ENCODE data around the gene FGF18. TPM values are rescaled to one million over a fixed set of nuclear protein-coding genes. Genes with fewer than 3 reads are reported as not detected.

The FGF18 gene
- total and polyA plus RNA-seq, 4 donors, result 0.08 TPM; not detected in 3

DNA sequence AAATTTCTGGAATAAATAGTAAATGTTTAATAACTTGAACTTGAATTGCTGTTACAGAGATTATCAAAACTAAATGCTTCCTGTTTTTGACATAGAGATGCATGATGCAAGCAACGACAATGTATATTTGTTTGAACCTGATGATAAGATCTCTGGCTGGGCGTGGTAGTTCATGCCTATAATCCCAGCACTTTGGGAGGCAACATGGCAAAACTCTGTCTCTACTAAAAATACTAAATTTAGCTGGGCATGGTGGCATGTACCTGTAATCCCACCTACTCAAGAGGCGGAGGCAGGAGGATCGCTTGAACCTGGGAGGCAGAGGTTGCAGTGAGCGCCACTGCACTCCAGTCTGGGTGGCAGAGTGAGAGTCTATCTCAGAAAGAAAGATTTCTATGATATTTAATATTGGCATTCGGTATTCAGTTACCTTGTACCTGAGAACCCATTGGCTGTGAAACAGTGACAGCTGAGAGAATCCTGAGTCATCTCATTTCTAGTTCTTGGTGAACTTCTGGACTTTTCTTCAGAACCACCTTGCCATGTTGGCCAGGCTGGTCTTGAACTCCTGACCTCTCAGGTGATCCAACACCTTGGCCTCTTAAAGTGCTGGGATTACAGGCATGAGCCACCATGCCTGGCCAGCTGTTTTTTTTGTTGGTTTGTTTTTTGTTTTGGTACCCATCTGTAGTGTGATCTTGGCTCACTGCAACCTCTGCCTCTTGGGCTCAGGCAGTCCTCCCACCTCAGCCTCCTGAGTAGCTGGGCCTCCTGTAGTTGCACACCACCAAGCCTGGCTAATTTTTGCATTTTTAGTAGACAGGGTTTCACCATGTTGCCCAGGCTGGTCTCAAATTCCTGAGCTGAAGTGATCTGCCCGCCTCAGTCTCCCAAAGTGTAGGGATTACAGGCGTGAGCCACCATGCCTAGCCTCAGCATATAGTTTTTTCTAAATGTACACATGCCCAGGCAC lies 10.0 kb upstream of the FGF18 start:
- Histone ChIP-seq H3K4me1 (ENCODE audit: control insufficient read depth in 4 of 4, insufficient read depth in 4 of 4, low read length in 3 of 4) (peaks cover 0 to 2% (median 0%) of the 10 kb centered on the region in 4 donors), H3K9me3 (ENCODE audit: control insufficient read depth in 4 of 4, low read length in 3 of 4) (no peaks in the 10 kb centered on the region), H3K36me3 (ENCODE audit: control insufficient read depth in 4 of 4, insufficient read depth in 3 of 4, low read depth in 1 of 4, low read length in 3 of 4) (peaks cover 7 to 69% (median 47%) of the 10 kb centered on the region in 4 donors), H3K9ac (ENCODE audit: low read depth in 1 of 2, low read length in 2 of 2) (no peak overlapping the region), H3K27ac (ENCODE audit: low read depth in 1 of 2, low read length in 2 of 2) (no peak overlapping the region), H3K4me3 (ENCODE audit: low read depth in 1 of 3, low read length in 3 of 3) (no peak overlapping the region), H3K27me3 (ENCODE audit: control insufficient read depth in 4 of 4, insufficient read depth in 4 of 4, low read length in 3 of 4) (no peaks in the 10 kb centered on the region)
- 93% methylated on average over 8 of the region's 8 CpGs for WGBS
- TF ChIP-seq, protein P1, sequence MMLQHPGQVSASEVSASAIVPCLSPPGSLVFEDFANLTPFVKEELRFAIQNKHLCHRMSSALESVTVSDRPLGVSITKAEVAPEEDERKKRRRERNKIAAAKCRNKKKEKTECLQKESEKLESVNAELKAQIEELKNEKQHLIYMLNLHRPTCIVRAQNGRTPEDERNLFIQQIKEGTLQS (IDR thresholded peaks at IDR 0.05), result no peak
- TF ChIP-seq, protein P2, sequence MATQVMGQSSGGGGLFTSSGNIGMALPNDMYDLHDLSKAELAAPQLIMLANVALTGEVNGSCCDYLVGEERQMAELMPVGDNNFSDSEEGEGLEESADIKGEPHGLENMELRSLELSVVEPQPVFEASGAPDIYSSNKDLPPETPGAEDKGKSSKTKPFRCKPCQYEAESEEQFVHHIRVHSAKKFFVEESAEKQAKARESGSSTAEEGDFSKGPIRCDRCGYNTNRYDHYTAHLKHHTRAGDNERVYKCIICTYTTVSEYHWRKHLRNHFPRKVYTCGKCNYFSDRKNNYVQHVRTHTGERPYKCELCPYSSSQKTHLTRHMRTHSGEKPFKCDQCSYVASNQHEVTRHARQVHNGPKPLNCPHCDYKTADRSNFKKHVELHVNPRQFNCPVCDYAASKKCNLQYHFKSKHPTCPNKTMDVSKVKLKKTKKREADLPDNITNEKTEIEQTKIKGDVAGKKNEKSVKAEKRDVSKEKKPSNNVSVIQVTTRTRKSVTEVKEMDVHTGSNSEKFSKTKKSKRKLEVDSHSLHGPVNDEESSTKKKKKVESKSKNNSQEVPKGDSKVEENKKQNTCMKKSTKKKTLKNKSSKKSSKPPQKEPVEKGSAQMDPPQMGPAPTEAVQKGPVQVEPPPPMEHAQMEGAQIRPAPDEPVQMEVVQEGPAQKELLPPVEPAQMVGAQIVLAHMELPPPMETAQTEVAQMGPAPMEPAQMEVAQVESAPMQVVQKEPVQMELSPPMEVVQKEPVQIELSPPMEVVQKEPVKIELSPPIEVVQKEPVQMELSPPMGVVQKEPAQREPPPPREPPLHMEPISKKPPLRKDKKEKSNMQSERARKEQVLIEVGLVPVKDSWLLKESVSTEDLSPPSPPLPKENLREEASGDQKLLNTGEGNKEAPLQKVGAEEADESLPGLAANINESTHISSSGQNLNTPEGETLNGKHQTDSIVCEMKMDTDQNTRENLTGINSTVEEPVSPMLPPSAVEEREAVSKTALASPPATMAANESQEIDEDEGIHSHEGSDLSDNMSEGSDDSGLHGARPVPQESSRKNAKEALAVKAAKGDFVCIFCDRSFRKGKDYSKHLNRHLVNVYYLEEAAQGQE (IDR thresholded peaks at IDR 0.05), result no peak
- TF ChIP-seq FOXA2 (IDR thresholded peaks at IDR 0.05) (no peak), GABPA (IDR thresholded peaks at IDR 0.05 in 1 of 2, conservative IDR thresholded peaks at IDR 0.05 in 1 of 2) (no peak)
- no peak for DNase-seq (ENCODE audit: low spot score)

DNA sequence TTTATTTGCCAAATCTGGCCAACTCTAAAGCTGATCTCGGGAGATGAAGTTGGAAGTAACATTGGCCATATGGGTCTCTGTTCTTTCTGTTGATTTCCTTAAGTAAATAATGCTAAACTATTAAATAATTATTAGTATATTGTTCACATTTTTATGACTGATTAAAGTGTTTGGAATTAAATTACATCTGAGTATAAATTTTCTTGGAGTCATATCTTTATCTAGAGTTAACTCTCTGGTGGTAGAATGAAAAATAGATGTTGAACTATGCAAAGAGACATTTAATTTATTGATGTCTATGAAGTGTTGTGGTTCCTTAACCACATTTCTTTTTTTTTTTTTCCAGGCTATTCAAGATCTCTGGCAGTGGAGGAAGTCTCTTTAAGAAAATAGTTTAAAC lies 9.3 kb upstream of the FGF18 start:
- H3K9me3 ChIP-seq (ENCODE audit: control insufficient read depth in 4 of 4, low read length in 3 of 4), result no peaks in the 10 kb centered on the region
- no peak overlapping the region for H3K27ac ChIP-seq (ENCODE audit: low read depth in 1 of 2, low read length in 2 of 2)
- peaks cover 0 to 2% (median 0%) of the 10 kb centered on the region in 4 donors for H3K4me1 ChIP-seq (ENCODE audit: control insufficient read depth in 4 of 4, insufficient read depth in 4 of 4, low read length in 3 of 4)
- H3K9ac ChIP-seq (ENCODE audit: low read depth in 1 of 2, low read length in 2 of 2), result no peak overlapping the region
- DNase-seq (ENCODE audit: low spot score), result no peak
- TF ChIP-seq EGR1 (IDR thresholded peaks at IDR 0.05; ENCODE audit: low read depth in 2 of 2) (no peak), HNF4A (conservative IDR thresholded peaks at IDR 0.05) (no peak), RXRA (IDR thresholded peaks at IDR 0.05) (no peak), FOXA1 (IDR thresholded peaks at IDR 0.05) (no peak), HNF4G (IDR thresholded peaks at IDR 0.05) (no peak), RAD21 (IDR thresholded peaks at IDR 0.05) (no peak), GABPA (IDR thresholded peaks at IDR 0.05 in 1 of 2, conservative IDR thresholded peaks at IDR 0.05 in 1 of 2) (no peak), JUND (IDR thresholded peaks at IDR 0.05) (no peak), NR2F2 (IDR thresholded peaks at IDR 0.05) (no peak), YY1 (IDR thresholded peaks at IDR 0.05) (no peak), SP1 (IDR thresholded peaks at IDR 0.05) (no peak)
- TF ChIP-seq, protein P2 (IDR thresholded peaks at IDR 0.05), result no peak
- TF ChIP-seq, protein P3, sequence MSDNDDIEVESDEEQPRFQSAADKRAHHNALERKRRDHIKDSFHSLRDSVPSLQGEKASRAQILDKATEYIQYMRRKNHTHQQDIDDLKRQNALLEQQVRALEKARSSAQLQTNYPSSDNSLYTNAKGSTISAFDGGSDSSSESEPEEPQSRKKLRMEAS (IDR thresholded peaks at IDR 0.05), result no peak
- TF ChIP-seq, protein P4, sequence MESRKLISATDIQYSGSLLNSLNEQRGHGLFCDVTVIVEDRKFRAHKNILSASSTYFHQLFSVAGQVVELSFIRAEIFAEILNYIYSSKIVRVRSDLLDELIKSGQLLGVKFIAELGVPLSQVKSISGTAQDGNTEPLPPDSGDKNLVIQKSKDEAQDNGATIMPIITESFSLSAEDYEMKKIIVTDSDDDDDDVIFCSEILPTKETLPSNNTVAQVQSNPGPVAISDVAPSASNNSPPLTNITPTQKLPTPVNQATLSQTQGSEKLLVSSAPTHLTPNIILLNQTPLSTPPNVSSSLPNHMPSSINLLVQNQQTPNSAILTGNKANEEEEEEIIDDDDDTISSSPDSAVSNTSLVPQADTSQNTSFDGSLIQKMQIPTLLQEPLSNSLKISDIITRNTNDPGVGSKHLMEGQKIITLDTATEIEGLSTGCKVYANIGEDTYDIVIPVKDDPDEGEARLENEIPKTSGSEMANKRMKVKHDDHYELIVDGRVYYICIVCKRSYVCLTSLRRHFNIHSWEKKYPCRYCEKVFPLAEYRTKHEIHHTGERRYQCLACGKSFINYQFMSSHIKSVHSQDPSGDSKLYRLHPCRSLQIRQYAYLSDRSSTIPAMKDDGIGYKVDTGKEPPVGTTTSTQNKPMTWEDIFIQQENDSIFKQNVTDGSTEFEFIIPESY (IDR thresholded peaks at IDR 0.05), result no peak
- H3K36me3 ChIP-seq (ENCODE audit: control insufficient read depth in 4 of 4, insufficient read depth in 3 of 4, low read depth in 1 of 4, low read length in 3 of 4), result peaks cover 7 to 64% (median 44%) of the 10 kb centered on the region in 4 donors
- 39% methylated on average over 1 of the region's 1 CpG for WGBS
- H3K4me3 ChIP-seq (ENCODE audit: low read depth in 1 of 3, low read length in 3 of 3), result no peak overlapping the region
- no peaks in the 10 kb centered on the region for H3K27me3 ChIP-seq (ENCODE audit: control insufficient read depth in 4 of 4, insufficient read depth in 4 of 4, low read length in 3 of 4)
